H9 (cell line): Measurements from ENCODE around the gene PRKCB. TPM values are rescaled to one million over a fixed set of nuclear protein-coding genes. Genes with fewer than 3 reads are reported as not detected.

ENCODE experiments used
- DNase-seq: peaks from one replicate; pipeline ENCODE4 v3.0.0-alpha.2; 2017
- H2AFZ ChIP-seq: one replicate; pipeline ENCODE4 v1.6.1; 2013; ENCODE audit warnings: mild to moderate bottlenecking, low read length, control low read depth, moderate library complexity
- H2AK5ac ChIP-seq: 2 replicates; pipeline ENCODE4 v1.6.1; 2013; ENCODE audit warnings: low read length, control low read depth, mixed read lengths; ENCODE audit not compliant: insufficient read length
- H2BK120ac ChIP-seq: one replicate; pipeline ENCODE4 v1.6.1; 2013; ENCODE audit warnings: low read depth, mild to moderate bottlenecking, low read length, control low read depth, inconsistent platforms; ENCODE audit not compliant: poor library complexity, severe bottlenecking
- H2BK12ac ChIP-seq: 2 replicates; pipeline ENCODE4 v1.6.1; 2013; ENCODE audit warnings: low read length, control low read depth, mixed read lengths, low read depth; ENCODE audit not compliant: insufficient read length
- H2BK15ac ChIP-seq: 2 replicates; pipeline ENCODE4 v1.6.1; 2013; ENCODE audit warnings: low read depth, low read length, control low read depth
- H2BK20ac ChIP-seq: one replicate; pipeline ENCODE4 v1.6.1; 2013; ENCODE audit warnings: low read depth, mild to moderate bottlenecking, low read length, control low read depth, inconsistent platforms; ENCODE audit not compliant: poor library complexity, severe bottlenecking
- H2BK5ac ChIP-seq: 2 replicates; pipeline ENCODE4 v1.6.1; 2013; ENCODE audit warnings: low read length, control low read depth, mixed read lengths; ENCODE audit not compliant: insufficient read length
- H3K14ac ChIP-seq: 2 replicates; pipeline ENCODE4 v1.6.1; 2013; ENCODE audit warnings: low read length, control low read depth; ENCODE audit not compliant: insufficient read depth
- H3K18ac ChIP-seq: 2 replicates; pipeline ENCODE4 v1.6.1; 2013; ENCODE audit warnings: low read depth, mild to moderate bottlenecking, mixed read lengths, low read length, control low read depth; ENCODE audit not compliant: insufficient read length
- H3K23ac ChIP-seq: 2 replicates; pipeline ENCODE4 v1.6.1; 2013; ENCODE audit warnings: low read length, control low read depth, mixed read lengths, low read depth; ENCODE audit not compliant: insufficient read length
- H3K23me2 ChIP-seq: 2 replicates; pipeline ENCODE4 v1.6.1; 2013; ENCODE audit warnings: low read depth, mild to moderate bottlenecking, mixed read lengths, low read length, control low read depth; ENCODE audit not compliant: insufficient read length, poor library complexity, severe bottlenecking
- H3K27ac ChIP-seq: 2 replicates; pipeline ENCODE4 v1.5.1; 2013; ENCODE audit warnings: low read length, control low read depth, mixed read lengths, low read depth; ENCODE audit not compliant: insufficient read length
- H3K27me3 ChIP-seq: 2 replicates; pipeline ENCODE4 v1.6.1; 2013; ENCODE audit warnings: low read length, control low read depth, inconsistent platforms; ENCODE audit not compliant: insufficient read depth
- H3K4ac ChIP-seq: 2 replicates; pipeline ENCODE4 v1.6.1; 2013; ENCODE audit warnings: low read depth, mild to moderate bottlenecking, control low read depth, inconsistent platforms, low read length, moderate library complexity
- H3K4me1 ChIP-seq: 2 replicates; pipeline ENCODE4 v1.6.1; 2013; ENCODE audit warnings: low read length, control low read depth, inconsistent platforms; ENCODE audit not compliant: insufficient read depth
- H3K4me2 ChIP-seq: 2 replicates; pipeline ENCODE4 v1.6.1; 2013; ENCODE audit warnings: low read length, control low read depth, mixed read lengths; ENCODE audit not compliant: insufficient read length, insufficient read depth
- H3K56ac ChIP-seq: 2 replicates; pipeline ENCODE4 v1.6.1; 2013; ENCODE audit warnings: low read depth, mild to moderate bottlenecking, mixed read lengths, low read length, control low read depth; ENCODE audit not compliant: insufficient read length
- H3K79me1 ChIP-seq: 2 replicates; pipeline ENCODE4 v1.6.1; 2013; ENCODE audit warnings: low read depth, mild to moderate bottlenecking, moderate library complexity, low read length, control low read depth, inconsistent platforms; ENCODE audit not compliant: insufficient read depth, poor library complexity, severe bottlenecking
- H3K79me2 ChIP-seq: 2 replicates; pipeline ENCODE4 v1.6.1; 2013; ENCODE audit warnings: low read length, control low read depth, inconsistent platforms; ENCODE audit not compliant: insufficient read depth
- H3K9ac ChIP-seq: 2 replicates; pipeline ENCODE4 v1.6.1; 2013; ENCODE audit warnings: low read length, control low read depth, mixed read lengths; ENCODE audit not compliant: insufficient read length; ENCODE audit errors: extremely low read depth
- H3K9me3 ChIP-seq: one replicate; pipeline ENCODE4 v1.6.1; 2013; ENCODE audit warnings: low read depth, low read length, inconsistent platforms; ENCODE audit not compliant: control insufficient read depth
- H3T11ph ChIP-seq: one replicate; pipeline ENCODE4 v1.6.1; 2013; ENCODE audit warnings: mild to moderate bottlenecking, low read length, control low read depth, inconsistent platforms
- H4K20me1 ChIP-seq: one replicate; pipeline ENCODE4 v1.6.1; 2013; ENCODE audit not compliant: control insufficient read depth, insufficient read length, insufficient read depth
- H4K5ac ChIP-seq: 2 replicates; pipeline ENCODE4 v1.6.1; 2013; ENCODE audit warnings: low read depth, mild to moderate bottlenecking, mixed read lengths, low read length, control low read depth; ENCODE audit not compliant: insufficient read length
- H4K8ac ChIP-seq: replicated peaks from 2 replicates; pipeline ENCODE4 v1.6.1; 2013; ENCODE audit warnings: low read length, control low read depth, mixed read lengths, low read depth; ENCODE audit not compliant: insufficient read length
- H4K91ac ChIP-seq: 2 replicates; pipeline ENCODE4 v1.6.1; 2013; ENCODE audit warnings: low read depth, mild to moderate bottlenecking, moderate library complexity, mixed read lengths, low read length, control low read depth; ENCODE audit not compliant: insufficient read length
- H3K27ac Mint-ChIP-seq, 3 experiments: 2 replicates in 2 of 3; 3 replicates in 1 of 3; pipeline ENCODE4 v1.8.0; 2020 to 2021; ENCODE audit warnings: mixed read lengths in 3 of 3, mild to moderate bottlenecking in 1 of 3, moderate library complexity in 1 of 3
- H3K27me3 Mint-ChIP-seq: 2 replicates; pipeline ENCODE4 v1.8.0; 2021; ENCODE audit warnings: low read depth, mild to moderate bottlenecking, moderate library complexity, mixed read lengths
- H3K36me3 Mint-ChIP-seq, 3 experiments: 2 replicates in 2 of 3; 3 replicates in 1 of 3; pipeline ENCODE4 v1.8.0; 2020 to 2021; ENCODE audit warnings: low read depth in 3 of 3, mixed read lengths in 3 of 3; ENCODE audit not compliant: insufficient read depth in 1 of 3
- H3K4me1 Mint-ChIP-seq, 2 experiments: 2 replicates each; pipeline ENCODE4 v1.8.0; 2020; ENCODE audit warnings: mixed read lengths in 2 of 2
- H3K4me3 Mint-ChIP-seq, 2 experiments: 2 replicates in 1 of 2; 3 replicates in 1 of 2; pipeline ENCODE4 v1.8.0; 2020 to 2021; ENCODE audit warnings: mild to moderate bottlenecking in 2 of 2, mixed read lengths in 2 of 2, moderate library complexity in 1 of 2
- H3K9me3 Mint-ChIP-seq, 2 experiments: 2 replicates in 1 of 2; 3 replicates in 1 of 2; pipeline ENCODE4 v1.8.0; 2020; ENCODE audit warnings: mild to moderate bottlenecking in 2 of 2, mixed read lengths in 2 of 2, moderate library complexity in 1 of 2
- WGBS: extraction: QIAGEN DNeasy Blood & Tissue Kit; methylation state at CpG from one replicate; pipeline ENCODE4 v1.1.7; 2013; ENCODE audit warnings: missing lambda C conversion rate, low lambda C conversion rate, mixed read lengths; ENCODE audit not compliant: insufficient read length; ENCODE audit errors: extremely low coverage; 5-methylcytosine and 5-hydroxymethylcytosine counted together
- total RNA-seq: library from RNA; stranded (reverse); gene quantifications from 2 replicates; pipeline ENCODE4 v1.2.1, GENCODE V29; 2021
- TF ChIP-seq, protein P1 (sequence below): fragments of 200-600 bp; sonication (generic); conservative IDR thresholded peaks from 3 replicates; pipeline ENCODE4 v1.8.0; 2021; ENCODE audit warnings: antibody characterized with exemption, mild to moderate bottlenecking

PRKCB gene
- total RNA-seq, 1 experiment from 2014 or later: 7.0 TPM

DNA sequence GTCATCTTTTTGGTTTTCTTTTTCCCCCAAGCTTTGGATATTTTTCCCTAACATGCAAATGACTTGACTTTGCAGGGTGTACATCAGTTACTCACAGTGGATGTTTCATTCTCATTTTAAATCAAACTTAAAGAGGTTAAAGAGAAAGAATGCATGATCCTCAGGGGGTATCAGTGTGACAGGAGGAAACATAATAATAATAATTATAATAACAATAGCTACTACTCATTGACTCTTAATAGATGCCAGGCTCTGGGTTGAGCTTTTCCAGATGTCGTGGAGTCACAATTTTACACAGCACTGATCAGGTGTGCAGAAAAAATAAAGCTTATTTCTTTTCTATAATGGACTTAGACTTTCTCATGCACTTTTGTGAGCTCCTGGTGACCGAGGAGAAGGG lies 263.1 kb downstream of the PRKCB start:
- peaks cover 3 to 5% of the 10 kb centered on the region in 2 experiments; a peak in 4 of 5 replicates for H3K9me3 Mint-ChIP-seq
- Histone ChIP-seq H3K27ac (peak overlapping the region; percentile 64), H3K79me2 (no peaks in the 10 kb centered on the region), H3K4me1 (peaks cover 4% of the 10 kb centered on the region; the same call in 1 of the 2 replicates), H3K4ac (no peak overlapping the region), H3T11ph (no peak overlapping the region), H2BK20ac (no peak overlapping the region), H3K9me3 (no peaks in the 10 kb centered on the region), H3K23me2 (no peaks in the 10 kb centered on the region), H4K8ac (no peak overlapping the region), H2AFZ (no peak overlapping the region), H3K9ac (no peak overlapping the region), H3K4me2 (peak overlapping the region; percentile 56), H3K79me1 (no peaks in the 10 kb centered on the region), H2BK120ac (no peak overlapping the region), H3K18ac (no peak overlapping the region), H3K14ac (no peak overlapping the region), H2BK15ac (no peak overlapping the region), H3K23ac (no peak overlapping the region), H4K20me1 (no peaks in the 10 kb centered on the region), H2BK12ac (no peak overlapping the region), H2BK5ac (peak overlapping the region; percentile 66), H4K5ac (no peak overlapping the region), H3K27me3 (no peaks in the 10 kb centered on the region), H4K91ac (no peak overlapping the region), H3K56ac (no peak overlapping the region), H2AK5ac (no peak overlapping the region)
- TF ChIP-seq, protein P1, sequence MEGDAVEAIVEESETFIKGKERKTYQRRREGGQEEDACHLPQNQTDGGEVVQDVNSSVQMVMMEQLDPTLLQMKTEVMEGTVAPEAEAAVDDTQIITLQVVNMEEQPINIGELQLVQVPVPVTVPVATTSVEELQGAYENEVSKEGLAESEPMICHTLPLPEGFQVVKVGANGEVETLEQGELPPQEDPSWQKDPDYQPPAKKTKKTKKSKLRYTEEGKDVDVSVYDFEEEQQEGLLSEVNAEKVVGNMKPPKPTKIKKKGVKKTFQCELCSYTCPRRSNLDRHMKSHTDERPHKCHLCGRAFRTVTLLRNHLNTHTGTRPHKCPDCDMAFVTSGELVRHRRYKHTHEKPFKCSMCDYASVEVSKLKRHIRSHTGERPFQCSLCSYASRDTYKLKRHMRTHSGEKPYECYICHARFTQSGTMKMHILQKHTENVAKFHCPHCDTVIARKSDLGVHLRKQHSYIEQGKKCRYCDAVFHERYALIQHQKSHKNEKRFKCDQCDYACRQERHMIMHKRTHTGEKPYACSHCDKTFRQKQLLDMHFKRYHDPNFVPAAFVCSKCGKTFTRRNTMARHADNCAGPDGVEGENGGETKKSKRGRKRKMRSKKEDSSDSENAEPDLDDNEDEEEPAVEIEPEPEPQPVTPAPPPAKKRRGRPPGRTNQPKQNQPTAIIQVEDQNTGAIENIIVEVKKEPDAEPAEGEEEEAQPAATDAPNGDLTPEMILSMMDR: no peak
- H3K4me3 Mint-ChIP-seq: 0 out of 5 replicates have a peak overlapping the region, but pooled peaks of 1 of the 2 experiments have one; percentile 1
- no peaks in the 10 kb centered on the region; the same call in 1 of the 2 replicates for H3K27me3 Mint-ChIP-seq
- no peak for DNase-seq
- H3K27ac Mint-ChIP-seq: peak overlapping the region; percentile 44 to 98 (median 96); a peak in 6 of 7 replicates
- H3K4me1 Mint-ChIP-seq: peaks cover 63% of the 10 kb centered on the region in 2 experiments
- WGBS: no CpG with 5 or more reads among the region's 2 CpGs
- H3K36me3 Mint-ChIP-seq: peaks cover 5 to 30% (median 16%) of the 10 kb centered on the region in 3 experiments; a peak in 6 of 7 replicates
